SW 1271 (cell line): Measurements from ENCODE around the gene ANKLE1.

Experiments
- DNase-seq, 2 experiments: peaks; one replicate each; lab custom pipeline; 2025; lab: John Stamatoyannopoulos, UW

The ANKLE1 gene

DNA sequence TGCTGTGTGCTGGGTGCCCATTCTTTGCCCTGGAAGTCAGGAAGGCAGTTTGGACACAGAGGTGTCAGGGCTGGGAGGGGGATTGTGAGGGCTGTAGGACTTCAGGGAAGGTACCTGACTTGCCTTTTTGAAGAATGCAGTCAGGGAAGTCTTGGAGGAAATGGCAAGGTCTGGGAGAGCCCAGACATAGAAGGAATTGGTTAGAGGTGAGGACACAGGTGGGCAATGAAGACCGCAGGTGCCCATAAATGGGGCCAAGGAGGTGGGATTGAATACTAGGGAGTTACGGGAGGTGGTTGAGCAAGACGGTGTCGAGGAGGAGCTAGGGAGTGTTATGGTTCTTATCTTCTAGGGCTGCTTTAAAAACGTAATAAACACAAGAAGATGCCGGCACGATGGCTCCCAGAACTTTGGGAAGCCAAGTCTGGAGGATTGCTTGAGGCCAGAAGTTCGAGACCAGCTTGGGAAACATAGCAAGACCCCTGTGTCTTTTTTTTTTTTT lies 26.2 kb downstream of the ANKLE1 start:
- DNase-seq, result no peak

DNA sequence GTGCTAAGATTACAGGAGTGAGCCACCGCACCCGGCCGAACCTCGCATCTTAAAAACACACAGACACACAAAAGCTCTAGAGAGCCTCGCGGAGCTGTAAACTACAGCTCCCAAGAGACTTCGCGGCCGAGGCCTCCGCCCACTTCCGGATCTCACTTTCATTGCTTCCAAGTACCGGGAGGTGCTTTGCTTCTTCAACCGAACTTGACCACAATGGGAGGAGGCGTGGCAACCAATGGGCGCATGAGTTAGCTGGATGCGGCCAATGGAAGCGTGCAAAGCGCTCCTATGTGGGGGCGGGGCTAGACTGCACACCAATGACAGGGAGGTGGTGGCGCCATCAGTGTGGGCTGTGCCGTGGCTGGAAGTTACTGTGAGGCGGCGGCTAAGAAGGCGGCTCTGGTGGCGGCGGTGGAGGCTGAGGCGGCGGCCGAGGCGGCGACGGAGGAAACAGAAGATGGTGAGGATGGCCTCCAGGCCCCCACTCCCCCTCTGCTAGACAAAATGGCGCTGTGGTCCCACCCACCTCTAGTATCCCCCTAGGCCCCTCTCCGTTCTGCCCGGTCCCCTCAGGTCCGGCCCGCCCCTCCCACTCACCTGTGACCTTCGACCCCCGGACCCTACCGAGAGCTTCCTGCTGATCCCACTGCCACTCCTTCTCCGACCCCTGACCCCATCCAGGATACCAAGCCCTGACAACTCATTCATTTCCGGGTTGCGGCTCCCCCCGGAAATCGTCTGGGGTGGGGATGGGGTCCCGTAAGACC lies 27.7 kb downstream of the ANKLE1 start, which contains the start of gene DDA1:
Gene DDA1, plus strand, starts transcription at position 366 of the 767 bp plus-strand sequence. Its CDS starts 92 bp downstream, at position 458.
- peak; percentile 99 for DNase-seq

DNA sequence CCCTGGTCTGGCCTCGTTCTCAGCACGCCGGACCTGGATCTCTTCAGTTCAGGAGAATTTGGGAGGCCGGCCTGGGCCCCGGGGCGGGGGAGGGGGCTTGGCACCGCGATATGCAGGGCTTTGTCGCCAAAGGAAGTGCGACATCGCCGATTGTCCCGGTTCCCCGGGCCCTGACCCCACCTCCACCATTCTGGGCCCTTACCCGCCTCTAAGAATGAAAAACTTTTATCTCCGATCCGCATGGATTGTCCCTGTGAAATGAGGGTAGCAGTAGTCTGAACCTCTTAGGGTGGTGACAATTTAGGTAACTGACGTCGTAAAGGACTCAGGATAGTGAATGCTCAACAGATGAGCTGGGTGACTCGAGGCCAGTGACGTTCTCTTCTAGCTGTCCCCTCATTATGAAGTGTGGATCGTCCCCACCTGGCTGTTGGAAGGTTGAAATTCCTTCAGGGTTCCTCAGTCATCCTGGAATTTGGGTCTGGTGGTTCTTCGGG lies 28.3 kb downstream of the ANKLE1 start:
- peak in 1 of 2 experiments; percentile 55 for DNase-seq

DNA sequence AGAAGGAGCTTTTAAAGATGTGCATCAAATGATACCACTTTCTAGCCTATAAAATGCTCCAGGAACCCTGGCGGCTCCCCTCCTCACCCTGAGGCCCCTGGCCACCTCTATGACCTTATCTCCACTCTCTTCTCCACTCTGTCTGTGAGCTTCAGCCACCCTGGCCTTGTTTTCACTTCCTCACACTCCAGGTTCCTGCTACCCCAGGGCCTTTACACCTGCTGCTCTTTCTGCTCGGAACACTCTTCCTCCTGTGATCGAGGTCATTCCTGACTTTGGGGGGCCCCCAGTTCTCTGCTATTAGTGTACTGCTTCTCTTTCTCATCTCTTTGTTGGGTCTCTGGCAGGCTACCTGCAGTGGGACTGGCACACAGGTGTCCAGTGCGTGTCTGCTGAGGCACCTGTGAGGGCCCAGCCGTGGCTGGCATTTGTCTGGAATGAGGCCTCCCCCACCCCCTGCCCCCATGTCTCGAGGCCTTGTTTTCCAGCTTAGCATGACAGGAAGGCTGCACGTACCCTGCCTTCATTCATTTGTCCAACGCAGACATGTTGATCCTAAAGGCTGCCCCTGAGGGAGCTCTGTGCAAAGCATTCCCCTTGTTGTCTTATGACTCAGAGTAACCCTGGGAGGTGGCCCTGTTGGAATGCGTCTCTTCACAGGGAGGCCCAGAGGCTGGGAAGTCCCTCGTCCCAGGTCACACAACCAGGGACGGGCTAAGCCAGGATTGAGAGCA lies 29.9 kb downstream of the ANKLE1 start:
- peak; percentile 56 to 57 for DNase-seq

DNA sequence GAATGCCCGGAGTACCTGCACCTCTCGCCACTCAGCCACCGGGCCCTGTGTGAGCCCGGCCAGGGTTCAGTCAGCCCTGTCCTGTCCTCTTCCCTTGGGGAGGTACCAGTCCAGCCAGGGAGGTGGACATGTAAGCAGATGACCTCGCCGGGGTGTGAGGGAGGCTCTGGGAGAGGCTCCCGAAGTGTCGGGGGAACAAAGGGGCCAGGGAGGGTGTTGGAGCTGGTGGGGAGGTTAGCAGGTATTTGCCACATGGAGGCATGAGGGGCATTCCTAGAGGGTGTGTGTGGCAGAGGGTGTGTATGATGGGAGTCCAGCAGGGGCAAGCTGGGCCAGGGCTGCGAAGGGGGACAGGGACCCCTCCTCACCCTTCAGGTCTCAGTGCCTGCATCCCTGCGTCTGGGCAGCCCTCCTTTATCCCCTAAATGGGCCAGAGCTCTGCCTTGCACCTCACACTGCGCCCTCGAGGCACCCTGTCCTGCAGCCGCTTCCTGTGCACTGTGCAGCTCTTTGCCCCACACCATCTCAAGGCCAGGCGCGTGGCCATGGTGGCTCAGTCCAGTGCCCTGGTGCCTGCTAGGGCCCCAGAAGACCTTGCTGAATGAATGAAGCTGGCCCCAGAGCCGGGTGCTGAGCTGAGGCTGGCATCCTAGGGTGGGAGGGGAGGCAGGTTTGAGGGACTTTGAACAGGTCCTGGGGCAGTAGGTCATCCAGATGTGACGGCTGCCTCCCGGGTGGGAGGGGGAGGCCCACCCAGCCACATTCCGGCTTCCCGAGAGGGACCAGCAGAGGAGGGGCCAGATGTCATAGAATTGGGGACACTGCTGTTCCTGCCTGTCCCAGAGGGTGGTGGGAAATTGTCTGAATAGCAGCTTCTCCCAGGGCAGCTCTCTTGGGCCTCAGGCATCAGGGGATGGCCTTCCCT lies 30.8 kb downstream of the ANKLE1 start:
- DNase-seq, result no peak

DNA sequence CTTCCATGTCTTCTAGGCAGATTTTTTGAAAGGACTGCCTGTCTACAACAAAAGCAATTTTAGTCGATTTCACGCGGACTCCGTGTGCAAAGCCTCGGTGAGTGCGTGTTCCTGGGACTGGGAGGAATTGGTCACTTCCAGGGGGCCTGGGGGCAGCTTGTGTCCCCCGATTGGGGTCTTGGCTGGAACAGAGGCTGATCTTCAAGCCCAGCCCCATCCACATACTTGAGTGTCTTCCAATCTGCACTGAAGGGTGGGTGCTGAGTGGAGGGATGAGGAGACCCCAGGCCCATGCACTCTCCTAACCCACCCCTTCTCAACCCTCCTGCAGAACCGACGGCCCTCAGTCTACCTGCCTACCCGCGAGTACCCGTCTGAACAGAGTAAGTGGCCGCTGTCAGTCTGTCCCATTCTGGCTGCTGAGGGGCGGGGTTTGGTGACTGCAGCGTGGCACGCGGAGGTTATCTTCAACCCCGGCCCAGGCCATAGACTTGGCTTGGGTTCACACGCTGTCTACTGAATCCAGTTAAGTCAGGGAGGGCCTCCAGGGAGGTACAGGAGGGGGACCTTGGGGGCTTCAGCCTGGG lies 32.4 kb downstream of the ANKLE1 start:
- no peak for DNase-seq

DNA sequence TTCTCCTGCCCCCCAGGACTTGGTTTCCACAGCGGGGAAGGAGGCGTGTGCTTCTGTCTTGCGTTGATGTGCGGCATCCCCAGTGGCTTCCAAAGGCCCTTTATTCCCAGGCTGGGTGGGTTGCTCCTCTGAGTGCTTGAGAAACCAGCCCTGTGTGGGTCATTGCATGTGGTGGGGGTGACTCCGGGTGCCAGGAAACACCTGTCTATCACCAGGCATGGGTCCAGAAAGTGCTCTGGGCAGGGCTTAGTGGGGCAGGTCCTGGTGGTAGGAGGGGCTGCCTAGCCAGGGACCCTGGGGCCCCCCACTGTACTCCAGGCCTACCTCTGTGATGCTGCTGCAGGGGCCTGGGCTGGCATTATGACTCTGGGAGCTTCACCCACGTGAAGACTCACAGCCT lies 37.3 kb downstream of the ANKLE1 start:
- DNase-seq, result no peak

DNA sequence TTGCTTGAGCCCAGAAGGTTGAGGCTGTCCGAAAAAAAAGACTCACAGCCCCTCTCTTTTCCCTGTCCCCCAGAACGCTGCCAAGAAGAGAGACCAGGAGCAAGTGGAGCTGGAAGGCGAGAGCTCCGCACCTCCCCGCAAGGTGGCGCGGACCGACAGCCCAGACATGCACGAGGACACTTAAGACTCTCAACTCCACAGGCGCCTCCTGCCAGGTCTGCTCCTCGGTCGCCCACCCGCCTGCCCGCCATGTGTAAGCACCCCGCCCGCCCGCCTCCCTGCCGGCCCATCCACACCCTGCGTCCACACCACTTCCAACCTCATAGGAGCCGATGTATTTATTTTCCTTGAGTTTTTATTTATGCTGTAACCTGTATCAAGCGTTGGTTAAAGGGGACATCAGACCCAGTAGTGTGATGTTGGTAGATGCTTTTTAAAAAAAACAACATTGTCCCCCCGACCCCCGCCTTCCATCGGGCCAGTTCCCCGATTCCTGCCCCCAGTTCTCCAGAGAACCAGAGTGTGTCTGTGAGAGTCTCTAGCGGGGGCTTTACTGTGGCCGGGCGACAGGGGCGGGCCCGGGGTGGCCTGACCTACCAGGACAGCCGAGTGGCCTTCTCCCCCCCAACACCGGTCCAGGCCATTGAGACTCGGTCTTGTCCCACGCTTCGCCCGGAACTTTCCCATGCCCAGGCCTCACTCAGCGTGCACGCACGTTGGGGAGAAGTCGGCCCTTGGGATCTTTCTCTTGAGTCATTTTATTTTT lies 38.0 kb downstream of the ANKLE1 start:
- DNase-seq, result no peak

DNA sequence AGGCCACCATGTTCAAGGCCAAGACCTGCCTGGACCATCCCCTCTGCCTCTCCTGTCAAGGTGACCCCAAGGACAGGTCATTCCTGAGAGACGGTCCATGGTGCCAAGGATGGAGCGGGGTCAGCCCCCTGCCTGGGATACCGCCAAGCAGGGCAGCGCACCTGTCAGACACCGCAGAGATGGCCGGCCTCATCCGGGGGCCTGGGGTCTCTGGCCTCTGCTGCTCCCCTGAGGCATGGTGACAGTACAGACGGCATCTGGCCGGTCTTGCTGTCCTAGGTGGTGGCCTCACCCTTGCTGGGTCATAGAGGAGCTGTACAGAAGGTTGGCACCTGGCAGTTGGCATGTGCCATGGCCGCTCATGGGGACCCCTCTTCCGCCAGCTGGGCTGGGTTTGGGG lies 38.7 kb downstream of the ANKLE1 start:
- DNase-seq, result no peak

DNA sequence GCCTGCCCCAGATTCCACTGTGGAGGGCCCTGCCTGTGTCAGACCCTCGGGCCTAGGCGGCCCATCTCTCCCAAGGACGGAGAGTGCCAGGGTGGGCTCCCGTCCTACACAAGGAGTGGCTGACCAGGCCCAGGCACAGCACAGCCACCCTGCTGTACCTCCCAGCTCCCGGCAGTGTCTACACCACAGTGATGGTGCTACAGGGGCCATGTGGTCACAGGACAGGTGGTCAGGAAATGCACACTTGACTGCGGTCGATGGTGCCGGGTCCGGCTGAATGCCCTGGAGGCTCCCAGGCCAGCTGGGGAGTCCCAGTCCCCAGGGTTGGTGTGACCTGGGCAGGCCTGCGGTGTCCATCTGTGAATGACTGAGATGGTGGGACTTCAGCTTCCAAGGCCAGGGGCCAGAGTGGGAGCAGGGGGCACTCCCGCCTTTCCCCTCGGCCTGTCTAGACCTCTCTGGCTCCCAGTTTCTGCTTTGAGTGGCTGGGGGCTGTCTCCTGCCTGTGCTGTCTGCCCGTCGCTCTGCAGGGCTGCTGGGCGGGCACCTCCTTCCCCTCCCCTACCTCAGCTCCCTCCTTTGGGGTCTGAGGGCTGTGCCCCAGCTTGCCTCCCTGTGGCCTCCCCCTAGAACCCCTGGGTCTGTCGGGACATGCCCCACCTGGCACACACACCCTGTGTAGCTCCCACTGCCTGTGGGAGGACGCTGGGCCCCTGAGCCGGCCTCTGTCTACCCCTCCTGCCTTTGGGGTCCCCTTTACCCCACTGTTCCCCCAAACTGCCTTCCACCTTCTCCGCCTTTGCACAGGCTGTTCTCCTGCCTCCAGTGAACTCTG lies 40.2 kb downstream of the ANKLE1 start:
- DNase-seq, result no peak

DNA sequence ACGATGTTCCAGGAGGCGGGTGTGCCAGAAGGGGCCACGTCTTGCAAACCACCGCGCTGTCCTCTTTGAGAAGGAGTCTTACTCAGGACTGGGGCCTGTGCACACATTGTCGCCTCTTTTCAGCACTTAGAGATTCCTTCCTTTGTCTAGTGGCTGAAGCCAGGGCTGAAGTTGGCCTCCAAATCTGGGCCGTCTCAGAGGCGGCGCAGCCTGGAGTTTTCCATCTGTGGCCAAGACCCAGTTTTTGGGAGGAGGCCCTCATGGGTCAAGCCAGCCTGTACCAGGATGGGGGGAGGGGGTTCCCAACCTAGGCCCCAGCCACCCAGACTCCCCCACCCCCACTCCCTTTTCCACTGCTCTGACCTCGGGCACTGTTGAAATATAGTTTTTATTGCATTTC lies 41.2 kb downstream of the ANKLE1 start:
- no peak for DNase-seq

DNA sequence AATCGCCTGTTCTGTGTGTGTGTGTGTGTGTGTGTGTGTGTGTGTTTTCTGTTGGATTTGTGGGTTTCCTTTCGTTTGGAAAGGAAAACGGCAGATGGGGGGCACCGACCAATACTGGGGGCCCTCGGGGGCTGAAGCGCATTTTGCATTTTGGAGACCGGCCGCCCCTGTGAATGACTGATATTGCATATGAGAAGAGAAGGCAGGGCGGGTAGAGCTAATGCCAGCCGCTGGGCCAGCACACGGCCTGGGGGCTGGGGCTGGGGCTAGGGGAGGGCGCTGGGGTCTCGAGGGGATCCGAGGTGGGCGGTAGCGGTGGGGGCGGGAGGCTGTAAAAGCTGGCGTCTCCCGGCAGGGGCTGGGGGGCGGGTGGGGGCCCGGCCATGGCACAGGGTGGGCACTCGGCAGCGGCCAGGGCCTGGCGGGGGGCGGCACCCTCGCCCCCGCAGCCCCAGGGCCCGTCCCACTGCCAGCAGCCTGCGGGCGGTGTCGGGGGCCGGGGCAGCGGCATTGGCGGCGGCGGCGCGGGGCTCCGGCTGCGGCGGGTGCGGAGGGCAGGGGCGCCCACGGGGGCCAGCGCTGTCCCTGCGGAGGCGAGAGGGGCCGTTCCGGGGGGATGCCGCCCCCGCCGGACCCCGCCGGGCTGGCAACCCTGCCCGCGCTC lies 41.7 kb downstream of the ANKLE1 start:
- DNase-seq, result no peak

DNA sequence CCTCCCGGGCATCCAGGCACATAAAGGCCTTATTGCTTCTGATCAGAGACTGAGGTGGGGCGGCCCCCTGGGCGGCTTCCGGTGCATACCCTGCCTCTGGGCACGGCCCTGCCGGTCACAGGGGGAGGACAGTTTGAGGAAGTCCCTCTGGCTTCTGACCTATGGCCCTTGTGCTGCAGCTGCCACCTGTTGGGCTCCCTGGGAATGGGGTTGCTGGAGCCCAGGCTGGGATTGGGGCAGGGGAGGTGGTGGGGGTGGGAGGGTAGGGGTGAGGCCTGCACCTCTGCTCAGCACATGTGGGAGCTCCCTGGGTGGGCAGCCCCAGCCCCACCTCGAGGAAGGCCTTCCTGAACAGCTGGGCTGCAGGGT lies 42.2 kb downstream of the ANKLE1 start:
- no peak for DNase-seq

DNA sequence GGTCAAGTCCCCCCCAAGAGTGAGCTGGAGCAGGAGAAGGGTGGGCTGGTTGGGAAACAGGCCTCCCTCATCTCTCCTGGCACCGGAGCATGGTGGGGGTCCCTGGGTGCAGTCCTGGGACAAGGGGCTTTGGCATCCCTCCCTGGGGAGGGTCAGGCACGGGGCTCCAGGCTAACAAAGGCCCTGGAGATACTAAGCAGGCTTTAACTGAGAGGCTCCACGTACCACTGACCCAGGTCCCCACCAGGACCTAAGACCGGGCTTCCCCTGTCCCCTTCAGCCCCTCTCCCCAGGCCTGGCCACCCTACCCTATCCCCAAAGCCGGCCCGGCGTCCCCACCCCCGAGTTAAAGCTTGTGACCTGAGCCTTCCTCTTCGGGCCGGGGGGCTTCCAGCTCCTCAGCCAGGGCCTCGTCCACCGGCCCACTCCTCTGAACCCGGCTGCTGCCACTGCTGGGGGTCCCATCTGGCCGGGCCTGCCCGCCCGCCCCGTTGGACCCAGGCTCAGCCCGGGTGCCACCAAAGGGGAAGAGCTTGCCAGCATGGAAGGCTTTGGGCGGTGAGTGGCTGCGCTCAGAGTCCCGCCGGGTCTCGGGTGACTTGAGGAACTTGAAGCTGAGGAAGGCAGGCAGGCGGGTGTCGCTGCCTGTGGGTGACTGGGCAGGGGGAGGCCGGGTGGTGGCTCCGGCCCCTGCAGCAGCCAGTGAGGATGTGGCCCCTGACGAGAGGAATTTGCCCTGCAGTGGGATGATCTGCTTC lies 42.8 kb downstream of the ANKLE1 start:
- no peak for DNase-seq

DNA sequence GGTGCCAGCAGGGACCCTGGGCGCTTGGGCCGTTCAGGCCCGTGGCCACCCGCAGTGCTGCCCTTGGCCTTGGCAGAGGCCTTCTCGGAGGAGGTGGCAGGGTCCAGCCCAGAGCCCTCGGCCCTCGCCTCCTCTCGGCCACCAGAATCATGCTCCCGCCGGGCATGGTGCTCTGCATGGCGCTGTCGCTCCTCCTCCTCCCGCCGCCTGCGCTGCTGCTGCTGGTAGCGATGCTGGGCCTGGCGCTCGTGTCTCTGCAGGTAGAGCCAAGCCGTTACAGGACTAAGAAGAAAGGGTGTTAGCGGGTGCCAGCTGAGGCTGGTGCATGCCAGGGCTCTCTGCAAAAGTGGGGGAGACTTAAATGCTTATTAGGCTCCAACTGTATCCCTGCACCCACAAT lies 43.4 kb downstream of the ANKLE1 start:
- no peak for DNase-seq

DNA sequence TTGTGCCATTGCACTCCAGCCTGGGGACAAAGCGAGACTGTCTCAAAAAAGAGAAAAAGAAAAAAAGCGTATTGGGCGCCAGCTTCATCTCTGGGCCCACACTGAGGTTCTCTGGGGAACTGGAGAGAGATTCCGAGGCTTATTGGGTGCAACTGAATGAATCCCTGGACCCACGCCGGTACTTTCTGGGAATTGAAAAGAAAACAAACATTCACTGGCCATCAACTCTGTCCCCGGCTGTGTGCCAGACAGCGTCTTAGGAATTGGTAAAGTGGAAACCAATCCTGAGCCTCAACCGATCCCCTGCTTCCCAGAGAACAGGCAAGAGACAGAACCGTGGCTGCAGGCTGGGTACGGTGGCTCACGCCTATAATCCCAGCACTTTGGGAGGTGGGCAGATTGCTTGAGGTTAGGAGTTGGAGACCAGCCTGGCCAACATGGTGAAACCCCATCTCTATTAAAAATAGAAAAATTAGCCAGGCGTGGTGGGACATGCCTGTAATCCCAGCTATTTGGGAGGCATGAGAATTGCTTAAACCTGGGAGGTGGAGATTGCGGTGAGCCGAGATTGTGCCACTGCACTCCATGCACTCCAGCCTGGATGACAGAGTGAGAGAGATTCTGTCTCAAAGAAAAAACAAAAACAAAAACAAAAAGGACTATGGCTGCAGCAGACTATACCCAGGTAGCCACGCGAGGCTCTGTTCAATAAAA lies 44.3 kb downstream of the ANKLE1 start:
- DNase-seq, result no peak

DNA sequence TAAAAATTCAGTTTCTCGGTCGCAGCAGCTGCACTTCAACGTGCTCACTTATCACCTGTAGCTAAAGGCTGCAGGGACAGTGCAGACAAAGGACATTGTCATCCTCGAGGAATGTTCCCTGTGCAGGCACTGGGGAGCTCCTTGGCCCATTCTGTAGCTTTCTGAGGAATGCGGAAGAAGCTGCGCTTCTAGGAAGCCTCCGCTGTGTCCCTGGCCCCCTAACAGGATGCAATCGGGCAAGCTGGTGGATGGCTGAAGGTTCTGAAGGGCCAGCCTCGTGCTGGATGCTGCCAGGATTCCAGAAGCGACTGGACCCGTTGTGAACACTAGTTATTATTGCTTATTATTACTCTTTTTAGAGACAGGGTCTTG lies 44.9 kb downstream of the ANKLE1 start:
- DNase-seq, result no peak

DNA sequence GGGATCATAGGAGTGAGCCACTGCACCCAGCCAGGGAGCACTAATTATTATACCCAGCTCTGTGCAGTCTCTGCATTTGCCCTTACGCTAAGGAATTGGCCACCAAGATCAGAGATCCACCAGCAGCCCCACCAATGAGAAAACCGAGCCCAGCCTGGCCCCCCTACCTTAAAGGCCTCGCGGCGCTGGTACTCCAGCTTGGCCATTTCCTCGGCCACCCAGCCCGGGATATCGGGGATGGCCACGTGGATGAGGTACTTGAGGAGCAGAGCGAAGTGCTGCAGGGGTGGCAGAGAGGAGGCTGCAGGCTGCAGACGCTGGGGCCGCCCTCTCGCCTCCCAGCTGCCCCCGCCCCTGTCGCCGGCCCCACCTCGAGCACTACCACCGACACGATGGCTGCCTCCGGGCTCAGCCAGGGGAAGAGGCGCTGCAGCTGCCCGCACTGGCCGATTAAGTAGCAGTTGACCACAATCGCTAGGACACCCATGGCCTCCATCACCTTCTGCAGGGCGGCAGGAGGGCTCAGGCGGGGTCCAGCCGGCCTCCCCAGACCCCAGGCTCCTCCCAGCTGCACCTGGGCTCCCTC lies 45.5 kb downstream of the ANKLE1 start:
- no peak for DNase-seq
